ENCODE data around the gene RUBCNL. TPM values are rescaled to one million over a fixed set of nuclear protein-coding genes. Genes with fewer than 3 reads are reported as not detected.

The RUBCNL gene
- total RNA-seq, 1 donor from 2014 or later, result 3.2 TPM

GRCh38 chr13:46313432-46314257, 73.4 kb downstream of the RUBCNL start:
- Mint-ChIP-seq H3K27ac (no peak overlapping the region), H3K4me1 (no peaks in the 10 kb centered on the region), H3K27me3 (ENCODE audit: low read depth) (no peaks in the 10 kb centered on the region), H3K9me3 (peaks cover 23% of the 10 kb centered on the region), H3K4me3 (no peak overlapping the region), H3K36me3 (no peaks in the 10 kb centered on the region)
- no peak for DNase-seq (ENCODE audit: low spot score in 2 of 2, unreplicated experiment in 2 of 2)
- no peak for TF ChIP-seq CTCF (IDR thresholded peaks at IDR 0.05; ENCODE audit: unreplicated experiment)

GRCh38 chr13:46313024-46313423, 74.0 kb downstream of the RUBCNL start:
- Mint-ChIP-seq H3K4me1 (no peaks in the 10 kb centered on the region), H3K27me3 (ENCODE audit: low read depth) (no peaks in the 10 kb centered on the region), H3K27ac (no peak overlapping the region)

GRCh38 chr13:46311217-46311616, 75.8 kb downstream of the RUBCNL start:
- H3K4me3 Mint-ChIP-seq, result no peak overlapping the region
- no peak for TF ChIP-seq CTCF (IDR thresholded peaks at IDR 0.05; ENCODE audit: unreplicated experiment)
- peaks cover 25% of the 10 kb centered on the region for H3K9me3 Mint-ChIP-seq
- H3K4me1 Mint-ChIP-seq, result no peaks in the 10 kb centered on the region
- H3K36me3 Mint-ChIP-seq, result no peaks in the 10 kb centered on the region
- DNase-seq (ENCODE audit: low spot score in 2 of 2, unreplicated experiment in 2 of 2), result no peak
- no peaks in the 10 kb centered on the region for H3K27me3 Mint-ChIP-seq (ENCODE audit: low read depth)
- H3K27ac Mint-ChIP-seq, result no peak overlapping the region

More at GRCh38 chr13:46313024-46313423, 74.0 kb downstream of the RUBCNL start:
- H3K36me3 Mint-ChIP-seq, result no peaks in the 10 kb centered on the region
- no peak for DNase-seq (ENCODE audit: low spot score in 2 of 2, unreplicated experiment in 2 of 2)
- H3K9me3 Mint-ChIP-seq, result peaks cover 25% of the 10 kb centered on the region
- TF ChIP-seq CTCF (IDR thresholded peaks at IDR 0.05; ENCODE audit: unreplicated experiment), result no peak
- H3K4me3 Mint-ChIP-seq, result no peak overlapping the region

GRCh38 chr13:46310066-46310465, 77.0 kb downstream of the RUBCNL start:
- Mint-ChIP-seq H3K4me3 (no peak overlapping the region), H3K36me3 (no peaks in the 10 kb centered on the region), H3K27me3 (ENCODE audit: low read depth) (no peaks in the 10 kb centered on the region), H3K9me3 (peaks cover 25% of the 10 kb centered on the region), H3K27ac (no peak overlapping the region), H3K4me1 (no peaks in the 10 kb centered on the region)
- no peak for DNase-seq (ENCODE audit: low spot score in 2 of 2, unreplicated experiment in 2 of 2)
- TF ChIP-seq CTCF (IDR thresholded peaks at IDR 0.05; ENCODE audit: unreplicated experiment), result no peak

GRCh38 chr13:46307554-46307953, 79.5 kb downstream of the RUBCNL start:
- Mint-ChIP-seq H3K27ac (no peak overlapping the region), H3K9me3 (peaks cover 32% of the 10 kb centered on the region)

More at GRCh38 chr13:46307554-46307953, 79.5 kb downstream of the RUBCNL start:
- Mint-ChIP-seq H3K4me1 (no peaks in the 10 kb centered on the region), H3K4me3 (no peak overlapping the region), H3K36me3 (no peaks in the 10 kb centered on the region), H3K27me3 (ENCODE audit: low read depth) (no peaks in the 10 kb centered on the region)
- no peak for TF ChIP-seq CTCF (IDR thresholded peaks at IDR 0.05; ENCODE audit: unreplicated experiment)
- no peak for DNase-seq (ENCODE audit: low spot score in 2 of 2, unreplicated experiment in 2 of 2)
